Measurements from ENCODE around the gene COL4A2.

DNA sequence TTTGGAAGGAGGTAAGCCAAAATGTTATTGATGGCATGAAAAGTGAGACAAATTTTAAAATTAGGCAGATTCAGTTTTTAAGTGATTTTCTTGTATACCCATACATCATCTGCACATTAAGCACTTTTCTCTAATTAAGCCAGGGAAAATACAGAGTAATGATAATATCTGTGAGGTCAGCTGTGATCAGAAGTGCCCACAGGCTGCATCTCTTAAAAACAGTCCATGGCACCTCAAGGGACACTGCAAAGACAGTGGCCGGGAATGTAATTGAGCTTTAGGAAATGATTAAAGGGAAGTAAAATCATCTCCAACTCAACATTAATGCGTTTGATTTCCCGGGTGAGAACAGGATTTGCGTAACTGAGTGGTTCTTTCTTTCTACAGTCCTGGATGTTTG, 2.1 kb upstream of the COL4A2 start:
- TF ChIP-seq, protein P1, sequence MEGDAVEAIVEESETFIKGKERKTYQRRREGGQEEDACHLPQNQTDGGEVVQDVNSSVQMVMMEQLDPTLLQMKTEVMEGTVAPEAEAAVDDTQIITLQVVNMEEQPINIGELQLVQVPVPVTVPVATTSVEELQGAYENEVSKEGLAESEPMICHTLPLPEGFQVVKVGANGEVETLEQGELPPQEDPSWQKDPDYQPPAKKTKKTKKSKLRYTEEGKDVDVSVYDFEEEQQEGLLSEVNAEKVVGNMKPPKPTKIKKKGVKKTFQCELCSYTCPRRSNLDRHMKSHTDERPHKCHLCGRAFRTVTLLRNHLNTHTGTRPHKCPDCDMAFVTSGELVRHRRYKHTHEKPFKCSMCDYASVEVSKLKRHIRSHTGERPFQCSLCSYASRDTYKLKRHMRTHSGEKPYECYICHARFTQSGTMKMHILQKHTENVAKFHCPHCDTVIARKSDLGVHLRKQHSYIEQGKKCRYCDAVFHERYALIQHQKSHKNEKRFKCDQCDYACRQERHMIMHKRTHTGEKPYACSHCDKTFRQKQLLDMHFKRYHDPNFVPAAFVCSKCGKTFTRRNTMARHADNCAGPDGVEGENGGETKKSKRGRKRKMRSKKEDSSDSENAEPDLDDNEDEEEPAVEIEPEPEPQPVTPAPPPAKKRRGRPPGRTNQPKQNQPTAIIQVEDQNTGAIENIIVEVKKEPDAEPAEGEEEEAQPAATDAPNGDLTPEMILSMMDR (IDR thresholded peaks at IDR 0.05): no peak
- no peak for TF ChIP-seq POLR2A (IDR thresholded peaks at IDR 0.05)
